Liver (tissue), 9 donors: Measurements from ENCODE around the gene GNB1. TPM values are rescaled to one million over a fixed set of nuclear protein-coding genes. Genes with fewer than 3 reads are reported as not detected.
A peak's percentile ranks its signal among the peaks of the same experiment; 100 is the strongest.

Source experiments
- DNase-seq: peaks from one replicate; pipeline ENCODE4 v3.0.0-alpha.2; 2017; ENCODE audit warnings: low spot score
- H3K27ac ChIP-seq, 2 donors: one replicate each; pipeline ENCODE4 v1.7.0; 2013; ENCODE audit warnings: inconsistent platforms in 2 of 2, low read length in 2 of 2, control low read depth in 1 of 2, low read depth in 1 of 2, mild to moderate bottlenecking in 1 of 2
- H3K27me3 ChIP-seq, 4 donors: one replicate each; pipeline versions ENCODE4 v1.6.1 to v1.7.0; 2013; ENCODE audit warnings: low read length in 3 of 4, inconsistent platforms in 1 of 4, mild to moderate bottlenecking in 1 of 4, moderate library complexity in 1 of 4; ENCODE audit not compliant: control insufficient read depth in 4 of 4, insufficient read depth in 4 of 4
- H3K36me3 ChIP-seq, 4 donors: one replicate each; pipeline versions ENCODE4 v1.6.1 to v1.7.0; 2013; ENCODE audit warnings: low read length in 3 of 4, mild to moderate bottlenecking in 3 of 4, low read depth in 1 of 4, moderate library complexity in 1 of 4; ENCODE audit not compliant: control insufficient read depth in 4 of 4, insufficient read depth in 3 of 4
- H3K4me1 ChIP-seq, 4 donors: one replicate each; pipeline versions ENCODE4 v1.6.1 to v1.7.0; 2013; ENCODE audit warnings: low read length in 3 of 4, mild to moderate bottlenecking in 3 of 4, moderate library complexity in 1 of 4; ENCODE audit not compliant: control insufficient read depth in 4 of 4, insufficient read depth in 4 of 4
- H3K4me3 ChIP-seq, 3 donors: one replicate each; pipeline versions ENCODE4 v1.6.1 to v1.7.0; 2013; ENCODE audit warnings: low read length in 3 of 3, control low read depth in 1 of 3, low read depth in 1 of 3, mild to moderate bottlenecking in 1 of 3
- H3K9ac ChIP-seq, 2 donors: one replicate each; pipeline ENCODE4 v1.7.0; 2013; ENCODE audit warnings: low read length in 2 of 2, mild to moderate bottlenecking in 2 of 2, moderate library complexity in 2 of 2, control low read depth in 1 of 2, low read depth in 1 of 2
- H3K9me3 ChIP-seq, 4 donors: one replicate each; pipeline versions ENCODE4 v1.6.1 to v1.7.0; 2013; ENCODE audit warnings: low read length in 3 of 4; ENCODE audit not compliant: control insufficient read depth in 4 of 4
- EGR1 ChIP-seq, 2 donors: IDR thresholded peaks; 2 replicates each; pipeline ENCODE4 v1.6.1; 2016 to 2018; ENCODE audit warnings: antibody characterized with exemption in 2 of 2, low read depth in 2 of 2
- FOXA1 ChIP-seq: IDR thresholded peaks from 2 replicates; pipeline ENCODE4 v1.6.1; 2016; ENCODE audit warnings: antibody characterized with exemption
- FOXA2 ChIP-seq: IDR thresholded peaks from 2 replicates; pipeline ENCODE4 v1.6.1; 2016; ENCODE audit warnings: antibody characterized with exemption
- GABPA ChIP-seq, 2 donors: IDR thresholded peaks in 1 of 2; conservative IDR thresholded peaks in 1 of 2; 2 replicates each; pipeline ENCODE4 v1.6.1; 2016; ENCODE audit warnings: antibody characterized with exemption in 2 of 2, mild to moderate bottlenecking in 1 of 2, moderate library complexity in 1 of 2
- HNF4A ChIP-seq, 2 donors: conservative IDR thresholded peaks; 2 replicates each; pipeline ENCODE4 v1.6.1; 2016; ENCODE audit warnings: antibody characterized with exemption in 2 of 2, mild to moderate bottlenecking in 2 of 2
- HNF4G ChIP-seq: IDR thresholded peaks from 2 replicates; pipeline ENCODE4 v1.6.1; 2016; ENCODE audit warnings: antibody characterized with exemption
- JUND ChIP-seq, 2 donors: IDR thresholded peaks; 2 replicates each; pipeline ENCODE4 v1.6.1; 2016; ENCODE audit warnings: antibody characterized with exemption in 2 of 2
- NR2F2 ChIP-seq: IDR thresholded peaks from 2 replicates; pipeline ENCODE4 v1.6.1; 2016; ENCODE audit warnings: antibody characterized with exemption
- RAD21 ChIP-seq, 2 donors: IDR thresholded peaks; 2 replicates each; pipeline ENCODE4 v1.6.1; 2016; ENCODE audit warnings: antibody characterized with exemption in 2 of 2, mild to moderate bottlenecking in 2 of 2
- RXRA ChIP-seq, 2 donors: IDR thresholded peaks; 2 replicates each; pipeline ENCODE4 v1.6.1; 2017 to 2018; ENCODE audit warnings: antibody characterized with exemption in 2 of 2, mild to moderate bottlenecking in 1 of 2
- SP1 ChIP-seq: IDR thresholded peaks from 2 replicates; pipeline ENCODE4 v1.6.1; 2018; ENCODE audit warnings: antibody characterized with exemption, mild to moderate bottlenecking
- TAF1 ChIP-seq: conservative IDR thresholded peaks from 2 replicates; pipeline ENCODE4 v1.6.1; 2016; ENCODE audit warnings: antibody characterized with exemption, mild to moderate bottlenecking
- YY1 ChIP-seq: IDR thresholded peaks from 2 replicates; pipeline ENCODE4 v1.6.1; 2016; ENCODE audit warnings: antibody characterized with exemption, mild to moderate bottlenecking
- WGBS: extraction: QIAGEN DNeasy Blood & Tissue Kit; methylation state at CpG from one replicate; pipeline ENCODE4 v1.1.7; 2013; 5-methylcytosine and 5-hydroxymethylcytosine counted together
- polyA plus RNA-seq, 2 donors: library from polyadenylated mRNA; stranded (reverse) in 1 of 2; unstranded in 1 of 2; fragments of 200-250 nt in 1 of 2; fragments of >200 nt in 1 of 2; fragmentation: Nextera tagmentation in 1 of 2; extraction: Ambion mirVana in 1 of 2; gene quantifications; one replicate each; pipeline versions ENCODE4 v1.2.1 to v1.2.3, GENCODE V29; 2013 to 2015
- total RNA-seq, 2 donors: library from RNA; depleted of rRNA; stranded (reverse); fragments of >200 nt; gene quantifications; one replicate each; pipeline ENCODE4 v1.2.3, GENCODE V29; 2014
- TF ChIP-seq, protein P1 (sequence below): IDR thresholded peaks from 2 replicates; pipeline ENCODE4 v1.6.1; 2016; ENCODE audit warnings: antibody characterized with exemption
- TF ChIP-seq, protein P2 (sequence below): fragments of 150-350 bp; IDR thresholded peaks from 2 replicates; pipeline ENCODE4 v1.5.1; 2017; ENCODE audit warnings: improper control_type of control experiment, low read depth, low read length; ENCODE audit not compliant: missing input control
- TF ChIP-seq, protein P3 (sequence below): IDR thresholded peaks from 2 replicates; pipeline ENCODE4 v1.6.1; 2016; ENCODE audit warnings: antibody characterized with exemption
- TF ChIP-seq, protein P4 (sequence below): IDR thresholded peaks from 2 replicates; pipeline ENCODE4 v1.6.1; 2016; ENCODE audit warnings: antibody characterized with exemption, mild to moderate bottlenecking
- TF ChIP-seq, protein P5 (sequence below): IDR thresholded peaks from 2 replicates; pipeline ENCODE4 v1.6.1; 2016; ENCODE audit warnings: antibody characterized with exemption
- donor health status: healthy.
- donor health status: healthy.
- donor health status: healthy.
- donor health status: healthy.
- donor health status: healthy.

Gene GNB1
- total and polyA plus RNA-seq, 4 donors: 22.3 to 68.5 (median 52.7) TPM

DNA sequence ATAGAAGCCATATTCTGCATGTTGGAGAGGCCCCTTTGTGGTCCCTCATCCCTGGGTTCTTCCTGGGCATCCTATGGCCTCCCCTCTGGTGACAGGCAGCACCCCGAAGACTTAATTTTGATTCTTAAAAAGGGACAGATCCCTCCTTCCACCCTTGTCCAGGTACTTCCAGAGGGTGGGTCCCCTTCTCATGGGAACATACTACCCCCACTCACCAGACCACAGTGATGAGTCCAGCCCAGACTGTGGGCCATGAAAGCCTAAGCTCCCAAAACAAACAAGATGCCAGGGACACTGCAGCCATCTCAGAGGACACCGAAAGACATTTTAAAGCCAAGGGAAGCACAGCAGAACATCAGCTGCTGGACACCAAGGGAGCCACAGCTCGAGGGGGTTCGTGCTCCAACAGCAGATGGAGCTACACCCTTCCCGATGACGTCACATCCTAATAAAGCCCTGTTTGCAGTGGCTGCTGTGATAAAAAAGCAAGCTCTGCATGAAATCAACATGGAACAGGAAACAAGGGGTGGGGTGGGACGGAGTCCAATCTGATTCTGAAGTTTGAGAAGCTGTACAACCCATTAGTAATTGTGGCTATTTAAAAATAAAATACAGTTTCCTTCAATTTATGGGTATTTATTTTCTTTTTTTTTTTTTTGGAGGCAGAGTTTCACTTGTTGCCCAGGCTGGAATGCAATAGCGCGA is 32.4 kb downstream of the GNB1 start:
- WGBS: 53% methylated on average over 9 of the region's 9 CpGs
- DNase-seq: peak; percentile 41
- TF ChIP-seq HNF4G (no peak), SP1 (peak; percentile 44), JUND (IDR thresholded peaks at IDR 0.05) (no peak), NR2F2 (peak; percentile 42), YY1 (no peak), FOXA1 (no peak), RXRA (IDR thresholded peaks at IDR 0.05) (no peak), FOXA2 (no peak), HNF4A (conservative IDR thresholded peaks at IDR 0.05) (no peak), TAF1 (no peak), RAD21 (IDR thresholded peaks at IDR 0.05) (peak; percentile 36 to 46), EGR1 (IDR thresholded peaks at IDR 0.05; ENCODE audit: low read depth in 2 of 2) (no peak), GABPA (IDR thresholded peaks at IDR 0.05 in 1 of 2, conservative IDR thresholded peaks at IDR 0.05 in 1 of 2) (peak in 1 of 2 donors; percentile 22)
- TF ChIP-seq, protein P1, sequence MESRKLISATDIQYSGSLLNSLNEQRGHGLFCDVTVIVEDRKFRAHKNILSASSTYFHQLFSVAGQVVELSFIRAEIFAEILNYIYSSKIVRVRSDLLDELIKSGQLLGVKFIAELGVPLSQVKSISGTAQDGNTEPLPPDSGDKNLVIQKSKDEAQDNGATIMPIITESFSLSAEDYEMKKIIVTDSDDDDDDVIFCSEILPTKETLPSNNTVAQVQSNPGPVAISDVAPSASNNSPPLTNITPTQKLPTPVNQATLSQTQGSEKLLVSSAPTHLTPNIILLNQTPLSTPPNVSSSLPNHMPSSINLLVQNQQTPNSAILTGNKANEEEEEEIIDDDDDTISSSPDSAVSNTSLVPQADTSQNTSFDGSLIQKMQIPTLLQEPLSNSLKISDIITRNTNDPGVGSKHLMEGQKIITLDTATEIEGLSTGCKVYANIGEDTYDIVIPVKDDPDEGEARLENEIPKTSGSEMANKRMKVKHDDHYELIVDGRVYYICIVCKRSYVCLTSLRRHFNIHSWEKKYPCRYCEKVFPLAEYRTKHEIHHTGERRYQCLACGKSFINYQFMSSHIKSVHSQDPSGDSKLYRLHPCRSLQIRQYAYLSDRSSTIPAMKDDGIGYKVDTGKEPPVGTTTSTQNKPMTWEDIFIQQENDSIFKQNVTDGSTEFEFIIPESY: no peak
- TF ChIP-seq, protein P2, sequence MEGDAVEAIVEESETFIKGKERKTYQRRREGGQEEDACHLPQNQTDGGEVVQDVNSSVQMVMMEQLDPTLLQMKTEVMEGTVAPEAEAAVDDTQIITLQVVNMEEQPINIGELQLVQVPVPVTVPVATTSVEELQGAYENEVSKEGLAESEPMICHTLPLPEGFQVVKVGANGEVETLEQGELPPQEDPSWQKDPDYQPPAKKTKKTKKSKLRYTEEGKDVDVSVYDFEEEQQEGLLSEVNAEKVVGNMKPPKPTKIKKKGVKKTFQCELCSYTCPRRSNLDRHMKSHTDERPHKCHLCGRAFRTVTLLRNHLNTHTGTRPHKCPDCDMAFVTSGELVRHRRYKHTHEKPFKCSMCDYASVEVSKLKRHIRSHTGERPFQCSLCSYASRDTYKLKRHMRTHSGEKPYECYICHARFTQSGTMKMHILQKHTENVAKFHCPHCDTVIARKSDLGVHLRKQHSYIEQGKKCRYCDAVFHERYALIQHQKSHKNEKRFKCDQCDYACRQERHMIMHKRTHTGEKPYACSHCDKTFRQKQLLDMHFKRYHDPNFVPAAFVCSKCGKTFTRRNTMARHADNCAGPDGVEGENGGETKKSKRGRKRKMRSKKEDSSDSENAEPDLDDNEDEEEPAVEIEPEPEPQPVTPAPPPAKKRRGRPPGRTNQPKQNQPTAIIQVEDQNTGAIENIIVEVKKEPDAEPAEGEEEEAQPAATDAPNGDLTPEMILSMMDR: no peak
- TF ChIP-seq, protein P3, sequence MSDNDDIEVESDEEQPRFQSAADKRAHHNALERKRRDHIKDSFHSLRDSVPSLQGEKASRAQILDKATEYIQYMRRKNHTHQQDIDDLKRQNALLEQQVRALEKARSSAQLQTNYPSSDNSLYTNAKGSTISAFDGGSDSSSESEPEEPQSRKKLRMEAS: no peak
- TF ChIP-seq, protein P4, sequence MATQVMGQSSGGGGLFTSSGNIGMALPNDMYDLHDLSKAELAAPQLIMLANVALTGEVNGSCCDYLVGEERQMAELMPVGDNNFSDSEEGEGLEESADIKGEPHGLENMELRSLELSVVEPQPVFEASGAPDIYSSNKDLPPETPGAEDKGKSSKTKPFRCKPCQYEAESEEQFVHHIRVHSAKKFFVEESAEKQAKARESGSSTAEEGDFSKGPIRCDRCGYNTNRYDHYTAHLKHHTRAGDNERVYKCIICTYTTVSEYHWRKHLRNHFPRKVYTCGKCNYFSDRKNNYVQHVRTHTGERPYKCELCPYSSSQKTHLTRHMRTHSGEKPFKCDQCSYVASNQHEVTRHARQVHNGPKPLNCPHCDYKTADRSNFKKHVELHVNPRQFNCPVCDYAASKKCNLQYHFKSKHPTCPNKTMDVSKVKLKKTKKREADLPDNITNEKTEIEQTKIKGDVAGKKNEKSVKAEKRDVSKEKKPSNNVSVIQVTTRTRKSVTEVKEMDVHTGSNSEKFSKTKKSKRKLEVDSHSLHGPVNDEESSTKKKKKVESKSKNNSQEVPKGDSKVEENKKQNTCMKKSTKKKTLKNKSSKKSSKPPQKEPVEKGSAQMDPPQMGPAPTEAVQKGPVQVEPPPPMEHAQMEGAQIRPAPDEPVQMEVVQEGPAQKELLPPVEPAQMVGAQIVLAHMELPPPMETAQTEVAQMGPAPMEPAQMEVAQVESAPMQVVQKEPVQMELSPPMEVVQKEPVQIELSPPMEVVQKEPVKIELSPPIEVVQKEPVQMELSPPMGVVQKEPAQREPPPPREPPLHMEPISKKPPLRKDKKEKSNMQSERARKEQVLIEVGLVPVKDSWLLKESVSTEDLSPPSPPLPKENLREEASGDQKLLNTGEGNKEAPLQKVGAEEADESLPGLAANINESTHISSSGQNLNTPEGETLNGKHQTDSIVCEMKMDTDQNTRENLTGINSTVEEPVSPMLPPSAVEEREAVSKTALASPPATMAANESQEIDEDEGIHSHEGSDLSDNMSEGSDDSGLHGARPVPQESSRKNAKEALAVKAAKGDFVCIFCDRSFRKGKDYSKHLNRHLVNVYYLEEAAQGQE: no peak
- TF ChIP-seq, protein P5, sequence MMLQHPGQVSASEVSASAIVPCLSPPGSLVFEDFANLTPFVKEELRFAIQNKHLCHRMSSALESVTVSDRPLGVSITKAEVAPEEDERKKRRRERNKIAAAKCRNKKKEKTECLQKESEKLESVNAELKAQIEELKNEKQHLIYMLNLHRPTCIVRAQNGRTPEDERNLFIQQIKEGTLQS: no peak
- H3K36me3 ChIP-seq: no peaks in the 10 kb centered on the region
- H3K9me3 ChIP-seq: no peaks in the 10 kb centered on the region
- no peak overlapping the region for H3K4me3 ChIP-seq
- peaks cover 5 to 36% (median 17%) of the 10 kb centered on the region in 4 donors for H3K4me1 ChIP-seq
- H3K27me3 ChIP-seq: no peaks in the 10 kb centered on the region
- H3K27ac ChIP-seq: peak overlapping the region; percentile 56 to 58
- H3K9ac ChIP-seq: peak overlapping the region in 1 of 2 donors; percentile 53
